ENCODE measurements around the gene CETN2.

The CETN2 gene

DNA sequence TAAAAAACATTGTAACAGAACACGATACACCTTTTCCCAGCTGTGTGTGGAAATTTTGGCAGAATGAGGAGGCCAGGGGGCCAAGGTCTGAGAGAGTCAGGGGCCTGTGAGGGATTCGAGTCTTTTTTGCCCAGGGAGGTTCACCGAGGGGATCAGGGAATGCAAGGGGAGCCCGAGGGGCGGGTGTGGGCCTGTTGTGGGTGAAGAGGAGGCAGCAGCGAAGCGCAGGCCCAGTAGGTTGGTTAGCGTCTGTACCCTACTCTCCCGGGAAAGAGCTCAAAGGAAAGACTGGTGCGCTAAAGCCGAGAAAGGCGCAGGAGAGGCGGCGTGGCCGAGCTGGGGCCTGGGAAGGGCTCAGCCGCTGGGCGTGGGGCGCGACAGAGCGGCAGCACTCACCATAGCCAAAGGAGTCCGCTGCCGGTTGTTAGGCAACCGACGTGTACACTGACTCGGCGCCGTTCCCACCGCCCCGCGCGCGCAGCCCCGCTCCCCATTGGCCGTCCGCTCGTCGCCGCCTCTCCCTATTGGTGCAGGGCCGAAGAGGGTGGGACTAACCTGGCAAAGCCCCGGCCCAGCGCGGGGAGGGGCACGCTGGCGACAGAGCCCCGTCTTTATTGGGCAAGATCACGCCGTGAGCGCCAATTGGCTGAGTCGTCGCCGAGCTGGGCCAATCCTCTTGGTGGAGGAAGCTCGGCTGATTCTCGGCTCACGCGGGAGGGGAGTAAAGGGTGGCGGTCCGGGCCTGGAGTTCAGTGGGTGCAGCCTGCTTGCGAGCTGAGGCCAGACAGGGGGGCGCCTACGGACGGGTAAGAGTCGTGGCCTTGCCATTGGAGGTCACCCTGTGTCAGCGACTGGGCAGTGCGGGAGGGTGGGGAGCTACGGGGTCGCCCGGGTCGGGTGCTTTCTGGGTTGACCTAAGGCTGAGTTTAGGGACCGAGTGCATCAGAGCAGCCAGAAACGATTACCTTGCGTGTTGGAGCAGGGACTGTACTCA is at the start of gene CETN2, which contains the start of gene NSDHL:
TSS of gene CETN2 (minus strand) at position 446 of the 994 bp plus-strand sequence. CDS start at position 399, 47 bp downstream.
TSS of gene NSDHL (plus strand) at position 752 of the 994 bp plus-strand sequence. CDS start 15,262 bp downstream, outside the sequence.
- Histone ChIP-seq H3K36me3 (replicated peaks; ENCODE audit: low read depth, low read length) (peaks cover 10% of the 10 kb centered on the region), H3K4me1 (ENCODE audit: low read length) (peaks cover 11% of the 10 kb centered on the region), H3K4me3 (ENCODE audit: low read length) (peak within 1 kb of the TSS; percentile 97), H2AFZ (ENCODE audit: low read depth, low read length) (no peak within 1 kb of the TSS), H3K79me2 (ENCODE audit: low read length) (peaks cover 42% of the 10 kb centered on the region), H3K4me2 (ENCODE audit: low read length) (peak within 1 kb of the TSS; percentile 87), H4K20me1 (ENCODE audit: insufficient read depth, low read length) (no peaks in the 10 kb centered on the region), H3K9me3 (ENCODE audit: insufficient read depth, low read length) (no peaks in the 10 kb centered on the region), H3K27me3 (ENCODE audit: low read depth, low read length) (no peaks in the 10 kb centered on the region), H3K27ac (ENCODE audit: low read length) (peak within 1 kb of the TSS; percentile 24), H3K9ac (ENCODE audit: low read length) (peak within 1 kb of the TSS; percentile 81)
- TF ChIP-seq EZH2phosphoT487 (IDR thresholded peaks at IDR 0.05; ENCODE audit: low read depth), result no peak
- TF ChIP-seq, protein P1, sequence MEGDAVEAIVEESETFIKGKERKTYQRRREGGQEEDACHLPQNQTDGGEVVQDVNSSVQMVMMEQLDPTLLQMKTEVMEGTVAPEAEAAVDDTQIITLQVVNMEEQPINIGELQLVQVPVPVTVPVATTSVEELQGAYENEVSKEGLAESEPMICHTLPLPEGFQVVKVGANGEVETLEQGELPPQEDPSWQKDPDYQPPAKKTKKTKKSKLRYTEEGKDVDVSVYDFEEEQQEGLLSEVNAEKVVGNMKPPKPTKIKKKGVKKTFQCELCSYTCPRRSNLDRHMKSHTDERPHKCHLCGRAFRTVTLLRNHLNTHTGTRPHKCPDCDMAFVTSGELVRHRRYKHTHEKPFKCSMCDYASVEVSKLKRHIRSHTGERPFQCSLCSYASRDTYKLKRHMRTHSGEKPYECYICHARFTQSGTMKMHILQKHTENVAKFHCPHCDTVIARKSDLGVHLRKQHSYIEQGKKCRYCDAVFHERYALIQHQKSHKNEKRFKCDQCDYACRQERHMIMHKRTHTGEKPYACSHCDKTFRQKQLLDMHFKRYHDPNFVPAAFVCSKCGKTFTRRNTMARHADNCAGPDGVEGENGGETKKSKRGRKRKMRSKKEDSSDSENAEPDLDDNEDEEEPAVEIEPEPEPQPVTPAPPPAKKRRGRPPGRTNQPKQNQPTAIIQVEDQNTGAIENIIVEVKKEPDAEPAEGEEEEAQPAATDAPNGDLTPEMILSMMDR (IDR thresholded peaks at IDR 0.05; ENCODE audit: low read depth, low read length), result no peak

DNA sequence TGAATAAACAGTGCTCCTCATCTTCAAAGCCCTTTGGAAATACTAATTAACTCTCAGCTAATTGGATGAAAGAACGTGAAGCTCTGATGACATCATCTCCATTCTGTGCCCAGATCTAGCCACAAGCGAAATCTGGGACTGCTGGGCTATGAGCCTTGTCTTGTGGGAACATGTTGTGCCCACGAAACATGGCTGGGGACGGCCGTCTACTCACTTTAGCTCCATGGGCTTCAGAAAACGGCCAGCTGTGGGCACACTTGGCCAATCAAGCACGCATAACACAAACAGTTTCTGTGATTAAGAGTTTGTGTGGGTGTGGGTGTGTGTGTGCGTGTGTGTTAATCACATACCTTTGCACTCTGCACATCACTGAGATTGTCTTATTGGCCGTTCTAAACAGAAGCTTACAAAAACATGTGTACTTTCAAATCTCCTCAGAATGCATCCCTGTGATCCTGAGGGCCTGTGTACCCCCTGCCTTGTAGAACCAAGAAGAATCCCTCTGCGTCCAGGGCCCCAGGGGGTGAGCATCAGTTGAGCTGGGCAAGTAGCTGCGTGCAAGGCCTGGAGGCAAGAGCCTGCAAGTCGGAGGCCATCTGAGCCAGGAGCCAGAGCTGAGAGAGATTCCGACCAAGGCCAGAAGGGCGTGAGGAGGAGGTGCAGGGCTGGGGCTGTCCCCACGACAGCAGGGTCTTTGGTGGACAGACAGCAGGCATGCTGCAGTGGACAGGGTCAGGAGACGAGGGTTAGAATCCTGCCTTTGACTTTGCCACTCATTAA is 48.6 kb upstream of the CETN2 start:
- Histone ChIP-seq H3K9me3 (ENCODE audit: insufficient read depth, low read length) (no peaks in the 10 kb centered on the region), H3K79me2 (ENCODE audit: low read length) (no peaks in the 10 kb centered on the region), H2AFZ (ENCODE audit: low read depth, low read length) (no peak overlapping the region), H4K20me1 (ENCODE audit: insufficient read depth, low read length) (no peaks in the 10 kb centered on the region), H3K4me3 (ENCODE audit: low read length) (no peak overlapping the region), H3K4me2 (ENCODE audit: low read length) (no peak overlapping the region), H3K27ac (ENCODE audit: low read length) (no peak overlapping the region), H3K9ac (ENCODE audit: low read length) (no peak overlapping the region), H3K4me1 (ENCODE audit: low read length) (no peaks in the 10 kb centered on the region), H3K27me3 (ENCODE audit: low read depth, low read length) (no peaks in the 10 kb centered on the region), H3K36me3 (replicated peaks; ENCODE audit: low read depth, low read length) (no peaks in the 10 kb centered on the region)
- TF ChIP-seq EZH2phosphoT487 (IDR thresholded peaks at IDR 0.05; ENCODE audit: low read depth), result no peak
- TF ChIP-seq, protein P1 (IDR thresholded peaks at IDR 0.05; ENCODE audit: low read depth, low read length), result no peak

DNA sequence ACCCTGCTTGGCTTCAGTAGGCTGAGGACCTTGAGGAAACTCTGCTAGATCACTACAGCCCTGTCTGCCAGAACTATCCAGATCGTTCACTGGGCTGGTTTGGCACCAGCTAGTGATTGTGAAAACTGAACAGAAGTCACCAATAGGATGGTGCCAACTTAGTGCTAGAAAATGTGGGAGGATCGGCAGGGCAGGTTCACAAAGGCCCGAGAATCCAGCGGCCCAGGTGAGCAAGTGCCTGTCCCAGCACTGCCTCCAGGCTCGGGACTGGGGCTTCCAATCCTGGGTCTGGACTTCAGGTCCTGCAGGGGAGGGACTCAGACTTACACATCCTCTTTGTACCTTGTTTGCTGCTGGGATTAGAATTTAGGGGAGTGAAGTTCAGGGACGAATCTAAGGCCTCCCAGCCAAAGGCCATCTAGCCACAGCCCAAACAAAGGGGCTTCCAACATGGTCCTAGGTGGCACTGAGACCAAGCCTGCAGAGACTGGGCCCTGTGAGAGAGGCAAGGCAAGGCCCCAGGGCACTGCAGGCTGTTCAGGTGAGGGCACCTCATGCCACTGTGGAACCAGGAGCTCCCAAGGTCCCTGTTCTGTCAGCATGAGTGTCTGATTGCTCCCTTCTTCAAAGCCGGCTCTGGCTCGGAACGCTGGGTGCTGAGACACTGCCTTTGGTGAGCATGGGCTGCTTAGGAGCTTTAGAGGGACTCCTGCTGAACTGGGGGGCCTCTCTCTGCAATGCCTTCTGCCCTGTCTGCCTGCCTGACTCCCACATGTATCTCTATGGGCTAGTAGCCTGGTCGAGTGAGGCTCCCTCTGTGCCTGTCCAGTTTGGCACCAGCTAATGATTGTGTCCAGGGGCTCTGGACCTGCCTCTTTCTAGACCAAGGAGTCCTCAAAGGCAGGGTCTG is 46.6 kb upstream of the CETN2 start:
- Histone ChIP-seq H3K27me3 (ENCODE audit: low read depth, low read length) (no peaks in the 10 kb centered on the region), H2AFZ (ENCODE audit: low read depth, low read length) (no peak overlapping the region), H3K79me2 (ENCODE audit: low read length) (no peaks in the 10 kb centered on the region), H4K20me1 (ENCODE audit: insufficient read depth, low read length) (no peaks in the 10 kb centered on the region), H3K9ac (ENCODE audit: low read length) (no peak overlapping the region), H3K36me3 (replicated peaks; ENCODE audit: low read depth, low read length) (no peaks in the 10 kb centered on the region), H3K9me3 (ENCODE audit: insufficient read depth, low read length) (no peaks in the 10 kb centered on the region), H3K4me2 (ENCODE audit: low read length) (no peak overlapping the region), H3K4me1 (ENCODE audit: low read length) (no peaks in the 10 kb centered on the region), H3K27ac (ENCODE audit: low read length) (no peak overlapping the region), H3K4me3 (ENCODE audit: low read length) (no peak overlapping the region)
- TF ChIP-seq EZH2phosphoT487 (IDR thresholded peaks at IDR 0.05; ENCODE audit: low read depth), result no peak
- TF ChIP-seq, protein P1 (IDR thresholded peaks at IDR 0.05; ENCODE audit: low read depth, low read length), result no peak

Measured in OCI-LY3 (cell line).